GM12878 (cell line): ENCODE results near the gene TRIM6. TPM values are rescaled to one million over a fixed set of nuclear protein-coding genes. Genes with fewer than 3 reads are reported as not detected.

Experiments
- ATAC-seq: fragments of 200-7000 bp; cut with Tn5 transposase; 3 replicates; pipeline ENCODE4 v1.9.1; 2020; ENCODE audit warnings: mild to moderate bottlenecking, moderate library complexity
- BruUV-seq: library from RNA; stranded (reverse); fragments of 400-500 nt; replicated peaks from 2 replicates; lab custom pipeline; 2021; lab: Mats Ljungman, UMichigan
- CTCF ChIA-PET: fragments of 300-600 bp; sonication (Branson Sonifier 250); formaldehyde crosslinking; extraction: SDS; loops from one replicate; lab custom pipeline; 2021; ENCODE audit warnings: inconsistent platforms; lab: Yijun Ruan, JAX
- POLR2A ChIA-PET: fragments of 350-600 bp; formaldehyde crosslinking; extraction: SDS; loops from one replicate; lab custom pipeline; 2021; ENCODE audit warnings: inconsistent platforms; lab: Charles Lee
- RAD21 ChIA-PET: fragments of 300-600 bp; sonication (Branson Sonifier 250); formaldehyde crosslinking; loops from one replicate; lab custom pipeline; 2023; ENCODE audit warnings: antibody characterized with exemption; ENCODE audit not compliant: unreplicated experiment; lab: Charles Lee
- SMC1A ChIA-PET: fragments of 300-600 bp; sonication (Branson Sonifier 250); formaldehyde crosslinking; loops from one replicate; lab custom pipeline; 2023; ENCODE audit not compliant: unreplicated experiment, uncharacterized antibody; lab: Charles Lee
- DNase-seq: peaks from one replicate; pipeline ENCODE4 v3.0.0-alpha.2; 2011; ENCODE audit warnings: low read depth, low spot score
- FAIRE-seq: peaks from 3 replicates; lab custom pipeline; 2011; peaks lifted over from hg19 to GRCh38; lab: Jason Lieb, UNC
- H2AFZ ChIP-seq: 2 replicates; pipeline ENCODE4 v1.6.0; 2011; ENCODE audit warnings: low read depth, low read length, control low read depth; ENCODE audit not compliant: control insufficient read depth
- H3K27ac ChIP-seq: 2 replicates; pipeline ENCODE4 v1.5.1; 2011; ENCODE audit warnings: control low read depth; ENCODE audit not compliant: control insufficient read depth, insufficient read depth
- H3K27me3 ChIP-seq, 2 experiments: replicated peaks in 1 of 2; 2 replicates each; pipeline versions ENCODE4 v1.6.0 to v1.6.1; 2011; ENCODE audit warnings: low read length in 1 of 2; ENCODE audit not compliant: control insufficient read depth in 2 of 2, insufficient read depth in 2 of 2
- H3K36me3 ChIP-seq, 2 experiments: 2 replicates each; pipeline ENCODE4 v1.5.1; 2011; ENCODE audit warnings: low read length in 1 of 2; ENCODE audit not compliant: control insufficient read depth in 2 of 2, insufficient read depth in 2 of 2
- H3K4me1 ChIP-seq: 2 replicates; pipeline ENCODE4 v1.6.1; 2011; ENCODE audit warnings: mild to moderate bottlenecking, low read length, moderate library complexity, mixed read lengths; ENCODE audit not compliant: control insufficient read depth, insufficient read depth
- H3K4me2 ChIP-seq: 2 replicates; pipeline ENCODE4 v1.6.0; 2011; ENCODE audit warnings: control low read depth; ENCODE audit not compliant: control insufficient read depth, insufficient read depth
- H3K4me3 ChIP-seq: fragments of 200-600 bp; sonication (generic); 2 replicates; pipeline ENCODE4 v1.5.1; 2016
- H3K79me2 ChIP-seq: 2 replicates; pipeline ENCODE4 v1.6.0; 2011; ENCODE audit warnings: low read length; ENCODE audit not compliant: control insufficient read depth, insufficient read depth
- H3K9ac ChIP-seq: 2 replicates; pipeline ENCODE4 v1.8.0; 2011; ENCODE audit warnings: low read length, control low read depth, mixed read lengths; ENCODE audit not compliant: control insufficient read depth, insufficient read depth
- H3K9me3 ChIP-seq: replicated peaks from 3 replicates; pipeline ENCODE4 v1.5.1; 2011; ENCODE audit warnings: mild to moderate bottlenecking, low read length; ENCODE audit not compliant: control insufficient read depth, insufficient read depth
- H4K20me1 ChIP-seq: 2 replicates; pipeline ENCODE4 v1.6.0; 2011; ENCODE audit not compliant: control insufficient read depth, insufficient read depth
- BCL11A ChIP-seq: IDR thresholded peaks from 2 replicates; pipeline ENCODE4 v1.6.1; 2011; ENCODE audit warnings: low read depth, low read length
- MTA3 ChIP-seq: IDR thresholded peaks from 2 replicates; pipeline ENCODE4 v1.6.1; 2012; ENCODE audit warnings: low read length, inconsistent platforms, borderline replicate concordance
- PML ChIP-seq: IDR thresholded peaks from 2 replicates; pipeline ENCODE4 v1.6.1; 2012; ENCODE audit warnings: low read length, inconsistent platforms
- POU2F2 ChIP-seq: IDR thresholded peaks from 3 replicates; pipeline ENCODE4 v1.6.1; 2011; ENCODE audit warnings: low read depth, mild to moderate bottlenecking, low read length, borderline replicate concordance
- RB1 ChIP-seq: fragments of 450-650 bp; formaldehyde crosslinking; IDR thresholded peaks from 2 replicates; pipeline ENCODE4 v1.6.1; 2017; ENCODE audit warnings: mild to moderate bottlenecking, borderline replicate concordance
- SMC3 ChIP-seq: IDR thresholded peaks from 2 replicates; pipeline ENCODE4 v1.6.1; 2011; ENCODE audit warnings: low read length, improper control_type of control experiment, borderline replicate concordance
- SP1 ChIP-seq: IDR thresholded peaks from one replicate; pipeline ENCODE4 v1.6.1; 2011; ENCODE audit warnings: low read depth, low read length
- STAT1 ChIP-seq: fragments of 450-650 bp; conservative IDR thresholded peaks from 2 replicates; pipeline ENCODE4 v1.6.1; 2014; ENCODE audit warnings: antibody characterized with exemption, mild to moderate bottlenecking
- SUPT20H ChIP-seq: IDR thresholded peaks from 2 replicates; pipeline ENCODE4 v1.6.1; 2011; ENCODE audit warnings: low read depth, mild to moderate bottlenecking, low read length, moderate library complexity, borderline replicate concordance; ENCODE audit not compliant: control insufficient read depth
- ZBTB33 ChIP-seq: fragments of 450-650 bp; IDR thresholded peaks from 2 replicates; pipeline ENCODE4 v1.6.1; 2017; ENCODE audit warnings: mild to moderate bottlenecking
- ZNF384 ChIP-seq: IDR thresholded peaks from 2 replicates; pipeline ENCODE4 v1.6.1; 2012; ENCODE audit warnings: low read depth, mild to moderate bottlenecking, low read length, improper control_type of control experiment, borderline replicate concordance
- WGBS: methylation state at CpG from one replicate; pipeline ENCODE4 v1.1.6; 2016; ENCODE audit warnings: low lambda C conversion rate; ENCODE audit not compliant: insufficient replicate concordance, insufficient coverage; ENCODE audit errors: missing lambda C conversion rate; 5-methylcytosine and 5-hydroxymethylcytosine counted together
- in situ Hi-C: fragments of 300-500 bp; cut with MboI; formaldehyde crosslinking; loops from 9 replicates; pipeline ENCODE4 v1.14.3; 2018; ENCODE audit warnings: mixed read lengths
- intact Hi-C: fragments of 100-400 bp; cut with micrococcal nuclease; formaldehyde crosslinking; loops from one replicate; pipeline ENCODE4 v1.14.2; 2022; ENCODE audit not compliant: unreplicated experiment
- polyA plus RNA-seq, 11 experiments: library from polyadenylated mRNA; depleted of rRNA in 4 of 11; unstranded in 6 of 11; stranded (reverse) in 5 of 11; fragments of >200 nt; fragmentation: Nextera tagmentation in 4 of 11; fragmentation: Illumina TruSeq in 1 of 11; extraction: Ambion mirVana in 4 of 11; extraction: Trizol in 1 of 11; gene quantifications; 1 replicate in 1 of 11; 2 replicates in 10 of 11; pipeline versions ENCODE4 v1.2.1 to v1.2.3, GENCODE V29; 2011 to 2016; ENCODE audit warnings: inconsistent platforms in 2 of 11, missing spikeins in 2 of 11, low read depth in 1 of 11
- total RNA-seq, 4 experiments: library from RNA; depleted of rRNA in 3 of 4; stranded (reverse); fragments of >200 nt in 3 of 4; fragmentation: Illumina TruSeq in 1 of 4; extraction: Trizol in 1 of 4; gene quantifications; 2 replicates each; pipeline versions ENCODE4 v1.2.1 to v1.2.3, GENCODE V29; 2013 to 2021
- TF ChIP-seq, protein P1 (sequence below): IDR thresholded peaks from 2 replicates; pipeline ENCODE4 v1.6.1; 2012; ENCODE audit warnings: low read length, inconsistent platforms
- TF ChIP-seq, protein P2 (sequence below): fragments of 450-650 bp; IDR thresholded peaks from 2 replicates; pipeline ENCODE4 v1.6.1; 2014; ENCODE audit warnings: mild to moderate bottlenecking
- TF ChIP-seq, protein P3 (sequence below): IDR thresholded peaks from 2 replicates; pipeline ENCODE4 v1.6.1; 2012; ENCODE audit warnings: low read depth, low read length, improper control_type of control experiment
- TF ChIP-seq, protein P4 (sequence below): fragments of 450-650 bp; IDR thresholded peaks from 2 replicates; pipeline ENCODE4 v1.6.1; 2017; ENCODE audit warnings: mild to moderate bottlenecking, moderate library complexity

The TRIM6 gene
- total and polyA plus RNA-seq, 10 of the 15 experiments (the other 5 are each of a cell fraction or from before 2014, with no cell fraction given), result 1.4 to 6.8 (median 4.2) TPM

GRCh38 chr11:5626196-5626595, 29.8 kb downstream of the TRIM6 start:
- 78% methylated on average over 5 of the region's 5 CpGs for WGBS
- H3K79me2 ChIP-seq, result peaks cover 17% of the 10 kb centered on the region
- FAIRE-seq, result no peak
- H3K4me3 ChIP-seq, result peak overlapping the region; percentile 97; the same call in 1 of the 2 replicates
- ChIA-PET SMC1A (interaction anchor here (3.0 kb wide), 1 partner anchor 58 kb away, joined by 21 read pairs; the partner anchor contains the start of gene TRIM5), POLR2A (interaction anchor here (1.7 to 4.1 kb wide), 2 partner anchors 58 to 63 kb away, joined by 4 to 38 read pairs; partner anchors contain the start of gene TRIM22), RAD21 (interaction anchor here (2.5 kb wide), 1 partner anchor 58 kb away, joined by 20 read pairs; the partner anchor contains the start of gene TRIM5), CTCF (interaction anchor here (4.0 kb wide), 1 partner anchor 59 kb away, joined by 25 read pairs; the partner anchor contains the start of gene TRIM5)
- no peaks in the 10 kb centered on the region for H4K20me1 ChIP-seq
- no peak overlapping the region; the same call in 1 of the 2 replicates for H3K9ac ChIP-seq
- intact Hi-C loops, result no loop called here
- no peaks in the 10 kb centered on the region for H3K27me3 ChIP-seq
- H3K9me3 ChIP-seq, result no peaks in the 10 kb centered on the region; the same call in 2 of the 3 replicates
- no peak for ATAC-seq
- H3K27ac ChIP-seq, result no peak overlapping the region
- BruUV-seq, result no TSS peak
- no peaks in the 10 kb centered on the region for H3K36me3 ChIP-seq
- peak overlapping the region; percentile 70 for H3K4me2 ChIP-seq
- in situ Hi-C loops, result loop anchor here (10.0 kb wide), 1 partner anchor 1119 kb away; no protein-coding TSS in a partner anchor
- peaks cover 7% of the 10 kb centered on the region for H3K4me1 ChIP-seq
- no peak for DNase-seq
- no peak overlapping the region for H2AFZ ChIP-seq
- TF ChIP-seq RB1 (no peak), SMC3 (no peak), POU2F2 (no peak), ZNF384 (no peak), STAT1 (no peak), BCL11A (no peak), PML (no peak), ZBTB33 (no peak), SP1 (no peak), MTA3 (no peak), SUPT20H (no peak)
- TF ChIP-seq, protein P1, sequence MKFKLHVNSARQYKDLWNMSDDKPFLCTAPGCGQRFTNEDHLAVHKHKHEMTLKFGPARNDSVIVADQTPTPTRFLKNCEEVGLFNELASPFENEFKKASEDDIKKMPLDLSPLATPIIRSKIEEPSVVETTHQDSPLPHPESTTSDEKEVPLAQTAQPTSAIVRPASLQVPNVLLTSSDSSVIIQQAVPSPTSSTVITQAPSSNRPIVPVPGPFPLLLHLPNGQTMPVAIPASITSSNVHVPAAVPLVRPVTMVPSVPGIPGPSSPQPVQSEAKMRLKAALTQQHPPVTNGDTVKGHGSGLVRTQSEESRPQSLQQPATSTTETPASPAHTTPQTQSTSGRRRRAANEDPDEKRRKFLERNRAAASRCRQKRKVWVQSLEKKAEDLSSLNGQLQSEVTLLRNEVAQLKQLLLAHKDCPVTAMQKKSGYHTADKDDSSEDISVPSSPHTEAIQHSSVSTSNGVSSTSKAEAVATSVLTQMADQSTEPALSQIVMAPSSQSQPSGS, result no peak
- TF ChIP-seq, protein P2, sequence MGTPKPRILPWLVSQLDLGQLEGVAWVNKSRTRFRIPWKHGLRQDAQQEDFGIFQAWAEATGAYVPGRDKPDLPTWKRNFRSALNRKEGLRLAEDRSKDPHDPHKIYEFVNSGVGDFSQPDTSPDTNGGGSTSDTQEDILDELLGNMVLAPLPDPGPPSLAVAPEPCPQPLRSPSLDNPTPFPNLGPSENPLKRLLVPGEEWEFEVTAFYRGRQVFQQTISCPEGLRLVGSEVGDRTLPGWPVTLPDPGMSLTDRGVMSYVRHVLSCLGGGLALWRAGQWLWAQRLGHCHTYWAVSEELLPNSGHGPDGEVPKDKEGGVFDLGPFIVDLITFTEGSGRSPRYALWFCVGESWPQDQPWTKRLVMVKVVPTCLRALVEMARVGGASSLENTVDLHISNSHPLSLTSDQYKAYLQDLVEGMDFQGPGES, result no peak
- TF ChIP-seq, protein P3, sequence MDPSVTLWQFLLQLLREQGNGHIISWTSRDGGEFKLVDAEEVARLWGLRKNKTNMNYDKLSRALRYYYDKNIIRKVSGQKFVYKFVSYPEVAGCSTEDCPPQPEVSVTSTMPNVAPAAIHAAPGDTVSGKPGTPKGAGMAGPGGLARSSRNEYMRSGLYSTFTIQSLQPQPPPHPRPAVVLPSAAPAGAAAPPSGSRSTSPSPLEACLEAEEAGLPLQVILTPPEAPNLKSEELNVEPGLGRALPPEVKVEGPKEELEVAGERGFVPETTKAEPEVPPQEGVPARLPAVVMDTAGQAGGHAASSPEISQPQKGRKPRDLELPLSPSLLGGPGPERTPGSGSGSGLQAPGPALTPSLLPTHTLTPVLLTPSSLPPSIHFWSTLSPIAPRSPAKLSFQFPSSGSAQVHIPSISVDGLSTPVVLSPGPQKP, result no peak
- TF ChIP-seq, protein P4, sequence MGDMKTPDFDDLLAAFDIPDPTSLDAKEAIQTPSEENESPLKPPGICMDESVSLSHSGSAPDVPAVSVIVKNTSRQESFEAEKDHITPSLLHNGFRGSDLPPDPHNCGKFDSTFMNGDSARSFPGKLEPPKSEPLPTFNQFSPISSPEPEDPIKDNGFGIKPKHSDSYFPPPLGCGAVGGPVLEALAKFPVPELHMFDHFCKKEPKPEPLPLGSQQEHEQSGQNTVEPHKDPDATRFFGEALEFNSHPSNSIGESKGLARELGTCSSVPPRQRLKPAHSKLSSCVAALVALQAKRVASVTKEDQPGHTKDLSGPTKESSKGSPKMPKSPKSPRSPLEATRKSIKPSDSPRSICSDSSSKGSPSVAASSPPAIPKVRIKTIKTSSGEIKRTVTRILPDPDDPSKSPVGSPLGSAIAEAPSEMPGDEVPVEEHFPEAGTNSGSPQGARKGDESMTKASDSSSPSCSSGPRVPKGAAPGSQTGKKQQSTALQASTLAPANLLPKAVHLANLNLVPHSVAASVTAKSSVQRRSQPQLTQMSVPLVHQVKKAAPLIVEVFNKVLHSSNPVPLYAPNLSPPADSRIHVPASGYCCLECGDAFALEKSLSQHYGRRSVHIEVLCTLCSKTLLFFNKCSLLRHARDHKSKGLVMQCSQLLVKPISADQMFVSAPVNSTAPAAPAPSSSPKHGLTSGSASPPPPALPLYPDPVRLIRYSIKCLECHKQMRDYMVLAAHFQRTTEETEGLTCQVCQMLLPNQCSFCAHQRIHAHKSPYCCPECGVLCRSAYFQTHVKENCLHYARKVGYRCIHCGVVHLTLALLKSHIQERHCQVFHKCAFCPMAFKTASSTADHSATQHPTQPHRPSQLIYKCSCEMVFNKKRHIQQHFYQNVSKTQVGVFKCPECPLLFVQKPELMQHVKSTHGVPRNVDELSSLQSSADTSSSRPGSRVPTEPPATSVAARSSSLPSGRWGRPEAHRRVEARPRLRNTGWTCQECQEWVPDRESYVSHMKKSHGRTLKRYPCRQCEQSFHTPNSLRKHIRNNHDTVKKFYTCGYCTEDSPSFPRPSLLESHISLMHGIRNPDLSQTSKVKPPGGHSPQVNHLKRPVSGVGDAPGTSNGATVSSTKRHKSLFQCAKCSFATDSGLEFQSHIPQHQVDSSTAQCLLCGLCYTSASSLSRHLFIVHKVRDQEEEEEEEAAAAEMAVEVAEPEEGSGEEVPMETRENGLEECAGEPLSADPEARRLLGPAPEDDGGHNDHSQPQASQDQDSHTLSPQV, result no peak
